Measurements from ENCODE around the gene CD63.
A peak's percentile ranks its signal among the peaks of the same experiment; 100 is the strongest.

CD63 gene

DNA sequence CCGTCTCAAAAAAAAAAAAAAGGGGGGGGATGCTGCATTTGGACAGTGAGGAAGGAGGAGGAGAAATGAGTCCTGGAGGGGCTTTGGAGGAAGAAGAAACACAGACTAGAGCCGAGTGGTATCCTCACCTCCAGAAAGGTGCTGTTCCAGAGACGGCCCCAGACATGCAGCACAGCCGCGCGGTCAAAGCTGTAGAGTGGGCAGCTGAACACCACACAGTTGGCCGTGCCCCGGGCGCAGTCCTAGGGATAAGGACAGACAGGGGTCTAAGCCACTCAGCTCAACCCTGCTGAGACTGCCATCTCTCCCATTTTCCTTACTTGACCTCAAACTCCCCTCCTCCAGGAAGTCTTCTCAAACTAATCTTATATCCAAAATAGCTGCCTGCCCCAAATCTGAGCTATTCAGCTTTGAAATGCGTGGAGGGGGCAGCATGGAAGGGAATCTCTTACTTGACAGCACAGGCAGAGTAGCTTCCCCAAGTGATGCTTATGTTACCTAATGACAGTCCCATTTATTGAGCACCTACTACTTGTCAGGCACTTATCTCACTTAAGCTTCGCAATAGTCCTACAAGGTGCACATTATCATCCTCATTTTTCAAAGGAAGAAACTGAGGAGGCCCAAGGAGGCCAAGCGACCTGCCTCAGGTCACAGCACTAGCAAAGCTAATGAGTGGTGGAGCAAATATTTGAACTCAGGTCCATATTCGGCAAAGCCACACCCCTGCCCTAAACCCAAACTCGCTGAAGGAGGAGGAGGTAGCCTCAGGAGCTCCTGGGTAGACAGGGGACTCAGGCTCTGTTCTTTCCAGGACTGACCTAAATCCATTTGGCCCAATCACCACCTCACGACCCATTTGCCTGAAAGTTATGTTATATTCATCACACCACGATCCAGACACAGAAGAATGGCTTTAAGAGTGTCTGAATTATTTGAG lies 39.8 kb downstream of the CD63 start:
- no peak for DNase-seq (ENCODE audit: low read depth, low spot score)

DNA sequence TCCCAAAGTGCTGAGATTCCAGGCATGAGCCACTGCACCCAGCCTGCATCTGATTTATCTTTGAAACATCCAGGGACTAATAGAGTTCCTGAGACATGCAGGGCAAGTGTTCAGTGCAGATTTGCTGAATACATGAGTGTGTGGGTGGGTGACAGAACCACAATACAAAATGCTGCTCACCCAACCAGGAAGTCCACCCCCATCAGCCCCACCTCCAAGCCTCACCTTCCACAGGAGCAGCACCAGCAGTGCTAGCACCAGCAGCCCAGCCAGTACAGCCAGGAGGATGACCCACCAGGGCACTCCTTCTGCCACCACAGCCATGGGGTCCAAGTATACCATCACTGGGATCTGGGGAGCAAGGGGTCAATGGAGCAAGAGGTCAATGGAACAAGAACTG lies 41.1 kb downstream of the CD63 start:
- DNase-seq (ENCODE audit: low read depth, low spot score) = no peak

DNA sequence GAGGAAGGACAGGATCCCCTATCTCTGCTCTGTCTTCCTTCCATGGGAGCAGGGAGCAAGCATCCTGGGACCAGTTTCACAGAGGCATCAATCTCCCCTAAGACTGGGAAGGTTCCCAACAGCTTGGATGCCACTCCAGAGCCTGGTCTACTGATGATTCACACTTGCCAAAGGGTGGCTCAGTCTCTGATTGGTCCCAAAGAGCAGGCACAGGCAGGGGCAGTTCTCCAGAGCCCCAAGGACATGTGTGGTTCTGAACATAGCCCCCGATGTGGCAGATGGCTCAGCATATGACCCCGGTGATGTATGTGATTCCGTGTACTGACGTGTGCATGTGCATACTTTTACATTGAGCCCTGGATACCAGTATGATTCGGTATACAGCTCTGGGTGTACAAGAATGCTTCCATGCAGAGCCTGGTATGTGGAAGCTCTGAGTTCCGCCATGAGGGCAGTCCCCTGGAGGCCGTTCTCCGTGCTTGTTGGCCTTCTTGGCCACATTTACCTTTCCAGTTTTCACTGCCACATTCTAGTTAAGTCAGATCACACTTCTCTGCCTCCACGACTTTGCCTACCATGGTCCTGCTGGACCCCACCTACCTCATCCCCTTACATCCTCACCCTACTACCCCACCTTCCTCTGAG lies 42.3 kb downstream of the CD63 start:
- DNase-seq (ENCODE audit: low read depth, low spot score) = peak; percentile 32

DNA sequence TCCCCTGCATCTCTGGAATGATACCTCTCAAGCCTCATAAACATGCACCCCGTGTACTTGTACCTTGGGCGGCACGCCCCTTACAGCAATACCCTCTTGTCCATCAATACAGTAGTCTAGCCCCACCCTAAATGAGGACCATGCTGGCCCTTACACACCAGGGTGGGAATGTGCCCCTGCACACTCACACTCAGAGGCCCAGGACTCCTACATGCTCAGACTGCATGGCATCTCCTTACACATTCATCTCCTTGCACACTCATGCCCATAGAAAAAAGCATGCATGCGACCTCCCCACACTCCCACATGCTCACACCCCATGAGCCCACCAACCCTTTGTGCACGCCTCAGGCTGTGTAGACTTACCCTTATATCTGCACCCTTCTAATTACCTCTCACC lies 43.1 kb downstream of the CD63 start:
- DNase-seq (ENCODE audit: low read depth, low spot score) = no peak

GRCh38 chr12:55684761-55685370 lies 43.9 kb downstream of the CD63 start:
- no peak for DNase-seq (ENCODE audit: low read depth, low spot score)

GRCh38 chr12:55683676-55684075 lies 45.1 kb downstream of the CD63 start:
- no peak for DNase-seq (ENCODE audit: low read depth, low spot score)

DNA sequence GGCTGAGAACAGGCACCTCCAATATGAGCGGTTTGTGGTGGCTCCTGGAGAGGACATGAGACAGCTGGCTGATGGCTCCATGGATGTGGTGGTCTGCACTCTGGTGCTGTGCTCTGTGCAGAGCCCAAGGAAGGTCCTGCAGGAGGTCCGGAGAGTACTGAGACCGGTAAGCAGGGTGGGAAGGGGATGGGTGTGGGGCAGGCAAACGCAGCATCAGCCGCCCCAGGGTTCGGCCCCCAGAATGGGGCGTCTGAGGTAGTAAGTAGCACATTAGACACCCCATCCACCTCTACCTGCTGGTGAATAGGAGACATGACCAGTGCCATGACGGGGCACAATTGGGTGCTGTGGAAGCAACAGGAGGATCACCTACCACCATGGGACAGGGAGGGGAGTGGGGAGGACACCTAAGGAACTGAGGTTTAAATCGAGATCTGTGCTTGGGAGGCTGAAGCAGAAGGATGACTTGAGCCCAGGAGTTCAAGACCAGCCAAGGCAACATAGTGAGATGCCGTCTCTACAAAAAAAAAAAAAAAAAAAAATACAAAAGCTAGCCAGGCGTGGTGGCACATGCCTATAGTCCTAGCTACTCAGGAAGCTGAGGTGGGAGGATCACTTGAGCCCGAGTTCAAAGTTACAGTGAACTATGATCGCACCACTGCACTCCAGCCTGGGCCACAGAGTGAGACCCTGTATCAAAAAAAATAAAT lies 46.6 kb downstream of the CD63 start:
- DNase-seq (ENCODE audit: low read depth, low spot score) = no peak

DNA sequence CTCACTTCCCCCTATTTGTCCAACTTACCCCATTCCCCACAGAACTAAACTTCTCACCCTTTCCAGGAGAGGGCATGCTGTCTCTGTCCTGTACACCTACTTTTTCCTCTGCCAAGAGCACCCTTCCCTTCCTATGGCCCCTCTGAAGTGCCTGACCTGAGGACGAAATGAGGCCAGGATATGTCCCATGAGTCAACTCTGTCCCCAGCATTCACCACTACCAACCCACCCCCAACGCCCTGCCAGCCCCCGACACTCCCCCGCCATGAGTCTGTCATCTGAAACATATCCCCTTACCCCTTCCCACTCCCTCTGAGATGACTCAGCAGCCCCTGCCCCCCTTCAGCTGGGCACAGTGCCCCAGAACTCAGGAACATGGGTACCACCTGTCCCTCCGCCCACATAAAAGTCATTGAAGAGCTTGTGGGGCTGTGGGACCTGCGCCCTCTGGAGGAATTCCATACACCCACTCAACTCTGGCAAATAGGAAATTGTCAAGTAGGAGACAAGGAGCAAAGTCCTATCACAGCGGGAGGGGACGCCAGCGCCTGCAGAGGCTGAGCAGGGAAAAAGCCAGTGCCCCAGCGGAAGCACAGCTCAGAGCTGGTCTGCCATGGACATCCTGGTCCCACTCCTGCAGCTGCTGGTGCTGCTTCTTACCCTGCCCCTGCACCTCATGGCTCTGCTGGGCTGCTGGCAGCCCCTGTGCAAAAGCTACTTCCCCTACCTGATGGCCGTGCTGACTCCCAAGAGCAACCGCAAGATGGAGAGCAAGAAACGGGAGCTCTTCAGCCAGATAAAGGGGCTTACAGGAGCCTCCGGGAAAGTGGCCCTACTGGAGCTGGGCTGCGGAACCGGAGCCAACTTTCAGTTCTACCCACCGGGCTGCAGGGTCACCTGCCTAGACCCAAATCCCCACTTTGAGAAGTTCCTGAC lies 47.4 kb downstream of the CD63 start:
- DNase-seq (ENCODE audit: low read depth, low spot score) = peak; percentile 76

DNA sequence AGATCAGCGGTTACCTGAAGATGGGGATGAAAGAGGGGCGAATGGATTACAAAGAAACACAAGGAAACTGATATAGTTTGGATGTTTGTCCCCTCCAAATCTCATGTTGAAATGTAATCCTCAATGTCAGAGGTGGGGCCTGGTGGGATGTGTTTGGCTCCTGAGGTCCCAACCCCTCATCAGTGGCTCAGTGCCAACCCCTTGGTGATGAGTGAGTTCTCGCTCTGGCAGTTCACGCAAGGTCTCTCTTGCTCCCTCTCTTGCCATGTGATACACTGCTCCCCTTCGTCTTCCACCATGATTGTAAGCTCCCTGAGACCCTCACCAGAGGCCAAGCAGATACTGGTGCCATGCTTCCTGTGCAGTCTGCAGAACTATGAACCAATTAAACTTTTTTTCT lies 49.1 kb downstream of the CD63 start:
- DNase-seq (ENCODE audit: low read depth, low spot score) = no peak

DNA sequence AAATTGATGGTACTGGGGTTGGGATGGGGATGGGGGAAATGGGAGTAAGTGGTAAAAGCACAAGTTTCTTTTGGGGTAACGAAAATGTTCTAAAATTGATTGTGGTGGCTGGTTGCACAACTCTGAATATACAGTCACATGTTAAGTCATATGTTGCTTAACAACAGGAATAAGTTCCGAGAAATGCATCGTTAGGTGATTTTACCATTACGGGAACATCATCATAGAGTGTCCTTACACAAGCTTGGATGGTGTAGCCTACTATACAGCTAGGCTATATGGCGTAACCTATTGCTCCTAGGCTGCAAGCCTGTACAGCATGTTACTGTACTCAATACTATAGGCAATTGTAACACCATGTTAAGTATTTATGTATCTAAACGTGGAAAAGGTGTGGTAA lies 52.1 kb downstream of the CD63 start:
- DNase-seq (ENCODE audit: low read depth, low spot score) = no peak

DNA sequence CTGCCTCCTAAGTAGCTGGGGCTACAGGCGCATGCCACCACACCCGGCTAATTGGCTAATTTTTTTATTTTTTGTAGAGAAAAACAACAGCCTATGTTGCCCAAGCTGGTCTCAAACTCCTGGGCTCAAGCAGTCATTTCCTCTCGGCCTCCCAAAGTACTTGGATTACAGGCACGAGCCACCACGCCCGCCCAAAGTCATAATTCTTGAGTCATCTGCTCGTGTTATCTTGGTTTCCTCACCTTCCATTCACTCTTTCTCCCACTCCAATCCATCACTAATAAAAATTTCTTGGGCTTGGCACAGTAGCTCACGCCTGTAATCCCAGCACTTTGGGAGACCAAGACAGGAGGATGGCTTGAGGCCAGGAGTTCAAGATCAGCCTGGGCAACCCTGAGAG lies 53.1 kb downstream of the CD63 start:
- DNase-seq (ENCODE audit: low read depth, low spot score) = no peak
